ENCODE data around the gene PTPRG.

Gene PTPRG

DNA sequence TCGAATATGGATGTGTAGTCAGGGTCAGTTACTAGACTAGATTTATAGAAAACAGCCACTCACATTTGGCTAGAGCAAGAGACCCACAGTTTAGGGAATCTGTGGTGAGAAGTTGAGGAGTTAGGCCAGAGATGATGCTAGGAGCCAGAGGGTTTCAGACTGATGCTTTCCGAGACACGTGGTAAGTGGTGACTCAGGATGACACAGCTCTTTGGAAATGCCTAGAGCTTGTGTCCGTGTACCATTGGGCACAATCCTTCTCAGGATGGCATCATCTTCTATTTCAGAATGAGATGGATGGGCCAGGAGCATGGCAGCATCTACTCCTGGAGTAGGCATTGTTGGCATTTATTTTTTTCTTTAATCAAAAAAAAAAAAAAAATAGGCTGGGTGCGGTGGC lies 28.5 kb downstream of the PTPRG start:
- no peak for DNase-seq (ENCODE audit: low read depth in 2 of 2)

- DNase-seq (ENCODE audit: low read depth in 2 of 2) = no peak
These were observed 29.9 kb downstream of the PTPRG start for GRCh38 chr3:61591300-61591699.

GRCh38 chr3:61593446-61594029 lies 32.2 kb downstream of the PTPRG start:
- no peak for DNase-seq (ENCODE audit: low read depth in 2 of 2)

DNA sequence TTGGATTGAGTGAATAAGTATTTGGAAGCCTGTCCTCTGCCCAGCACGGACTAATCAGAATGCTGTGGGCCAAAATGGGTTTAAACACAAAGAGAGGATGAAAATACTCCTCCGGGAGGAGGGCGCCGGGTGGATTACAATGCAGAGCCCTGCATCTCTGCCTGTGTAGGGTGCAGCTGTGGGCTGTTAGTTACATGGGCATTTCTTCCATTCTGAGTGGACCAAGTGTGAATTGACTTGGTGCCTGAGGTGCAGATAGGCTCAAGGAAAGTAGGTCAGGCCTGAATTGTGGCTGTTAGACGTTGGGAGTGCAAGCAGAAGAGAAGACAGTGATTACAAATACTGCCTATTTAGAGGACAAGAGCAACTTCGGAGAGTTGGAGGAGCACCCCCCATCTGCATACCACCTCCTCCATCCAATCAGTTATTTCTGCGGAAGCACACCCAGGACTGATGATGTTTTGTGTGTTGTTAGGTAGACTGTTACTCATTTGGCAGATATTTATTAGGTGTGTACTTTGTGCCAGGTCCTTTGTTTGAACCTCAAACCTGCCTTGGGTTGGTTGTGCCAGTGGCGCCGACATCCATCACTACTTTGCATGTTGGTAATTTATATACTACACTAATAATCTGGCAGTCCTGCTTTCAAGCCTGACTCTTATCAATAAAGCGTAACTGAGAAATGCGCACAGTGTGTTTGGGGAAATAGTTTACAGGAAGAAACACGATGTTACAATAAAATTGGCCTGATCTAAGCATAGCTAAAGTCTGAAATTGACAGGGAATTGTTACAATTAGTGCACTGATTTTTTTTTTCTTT lies 33.0 kb downstream of the PTPRG start:
- DNase-seq (ENCODE audit: low read depth in 2 of 2) = no peak

DNA sequence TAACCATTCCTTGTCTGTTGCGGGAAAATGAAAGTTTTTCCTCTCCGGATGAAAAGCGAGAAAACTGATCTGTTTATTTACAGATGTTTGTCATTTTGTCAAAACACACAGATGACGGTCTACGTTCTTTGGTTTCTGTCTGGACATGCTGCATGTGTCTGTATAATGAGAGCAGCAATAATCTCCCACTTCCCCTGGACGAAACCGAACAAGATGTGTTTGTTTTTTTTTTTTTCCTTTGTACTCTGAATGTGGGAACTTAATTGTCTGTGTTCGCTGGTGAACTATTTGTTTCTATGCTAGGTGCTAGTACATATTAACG lies 33.6 kb downstream of the PTPRG start:
- no peak for DNase-seq (ENCODE audit: low read depth in 2 of 2)

DNA sequence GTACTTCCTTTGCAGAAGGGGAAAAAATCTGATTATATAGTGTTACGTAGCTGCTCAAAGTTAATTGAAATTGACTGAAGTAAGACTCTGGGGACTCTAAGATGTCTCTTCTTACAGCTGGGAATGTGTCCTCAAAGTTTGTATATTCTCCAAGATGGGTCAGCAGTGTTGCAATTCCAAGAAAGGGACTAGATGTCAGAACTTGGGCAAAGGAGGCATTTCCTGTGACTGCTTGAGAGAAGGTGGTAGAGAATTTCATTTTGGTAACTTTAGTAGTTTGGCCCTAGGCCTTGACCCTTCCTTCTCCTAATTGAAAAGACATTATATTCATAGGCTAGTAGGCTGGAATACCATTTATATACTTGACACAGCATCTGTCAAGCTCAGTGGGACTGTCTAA lies 33.9 kb downstream of the PTPRG start:
- DNase-seq (ENCODE audit: low read depth in 2 of 2) = no peak

DNA sequence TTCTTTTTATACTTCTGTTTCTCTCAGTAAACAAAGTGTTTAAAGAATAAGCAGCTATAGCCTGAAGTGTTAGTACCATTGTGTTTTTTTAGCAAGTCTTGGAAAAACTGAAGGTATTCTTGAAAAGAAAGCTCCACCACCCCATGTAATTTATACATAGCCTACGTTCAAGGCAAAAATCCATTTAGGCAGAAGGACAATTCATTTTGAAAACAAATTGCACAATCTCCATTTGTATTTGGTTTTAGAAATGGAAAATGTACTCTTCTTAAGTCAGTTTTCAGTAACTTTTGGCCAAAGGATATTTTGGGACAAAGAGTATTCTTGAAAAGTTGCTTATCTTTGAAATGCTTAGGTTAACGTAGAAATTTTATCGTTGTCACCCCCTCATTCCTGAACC lies 34.5 kb downstream of the PTPRG start:
- no peak for DNase-seq (ENCODE audit: low read depth in 2 of 2)

DNA sequence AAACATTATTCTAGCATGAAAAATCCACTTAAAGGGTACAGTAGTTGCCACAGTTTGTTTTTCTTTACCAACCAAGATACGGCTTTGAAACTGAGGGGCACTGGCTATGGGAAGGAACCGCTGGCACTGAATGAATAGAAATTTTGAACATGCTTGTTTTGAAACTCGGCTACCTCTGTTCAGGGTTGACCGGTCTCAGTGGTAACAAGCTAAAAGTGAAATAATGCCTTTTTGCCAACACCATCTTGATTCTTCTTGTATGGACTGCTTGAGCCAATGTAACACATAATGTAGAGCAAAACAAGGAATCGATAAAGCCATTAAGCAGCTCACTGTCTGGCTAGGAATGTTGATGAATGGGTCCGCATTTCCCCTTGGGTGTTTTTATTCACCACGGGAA lies 36.5 kb downstream of the PTPRG start:
- DNase-seq (ENCODE audit: low read depth in 2 of 2) = no peak

DNA sequence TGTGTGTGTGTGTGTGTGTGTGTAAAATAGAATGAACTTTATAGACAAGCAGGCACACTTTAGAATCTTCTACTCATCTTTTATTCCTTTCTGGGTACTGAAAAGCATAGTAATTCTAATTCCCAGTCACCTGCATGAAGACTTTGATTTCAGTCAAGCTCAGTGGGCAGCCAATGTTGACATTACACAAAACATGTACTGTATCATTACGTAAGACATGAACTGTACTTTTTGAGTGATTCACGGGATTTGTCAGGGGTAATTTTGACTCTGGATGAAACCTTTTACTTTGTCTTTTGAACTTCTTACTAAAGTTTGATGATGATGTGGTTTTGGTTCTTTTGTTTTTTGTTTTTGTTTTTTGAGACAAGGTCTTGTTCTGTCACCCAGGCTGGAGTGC lies 38.8 kb downstream of the PTPRG start:
- no peak for DNase-seq (ENCODE audit: low read depth in 2 of 2)

DNA sequence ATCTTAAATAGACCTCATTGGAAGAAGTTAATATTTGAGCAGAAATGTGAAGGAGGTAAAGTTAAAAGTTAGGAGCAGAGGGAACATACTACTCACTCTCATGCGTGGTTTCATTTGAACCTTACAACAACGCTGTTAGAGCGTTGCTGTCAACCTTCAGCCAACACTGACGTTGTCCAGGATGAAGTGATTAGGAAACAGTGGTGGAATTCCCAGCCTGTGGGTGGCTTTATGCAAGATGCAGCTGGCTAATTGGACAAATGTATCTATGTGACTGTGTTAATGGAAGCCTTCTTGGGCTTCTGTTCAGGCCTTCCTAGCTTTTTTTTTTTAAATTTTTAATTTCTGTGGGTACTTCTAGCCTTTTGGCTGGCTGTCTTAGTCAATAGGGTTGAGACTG lies 40.5 kb downstream of the PTPRG start:
- DNase-seq (ENCODE audit: low read depth in 2 of 2) = no peak

DNA sequence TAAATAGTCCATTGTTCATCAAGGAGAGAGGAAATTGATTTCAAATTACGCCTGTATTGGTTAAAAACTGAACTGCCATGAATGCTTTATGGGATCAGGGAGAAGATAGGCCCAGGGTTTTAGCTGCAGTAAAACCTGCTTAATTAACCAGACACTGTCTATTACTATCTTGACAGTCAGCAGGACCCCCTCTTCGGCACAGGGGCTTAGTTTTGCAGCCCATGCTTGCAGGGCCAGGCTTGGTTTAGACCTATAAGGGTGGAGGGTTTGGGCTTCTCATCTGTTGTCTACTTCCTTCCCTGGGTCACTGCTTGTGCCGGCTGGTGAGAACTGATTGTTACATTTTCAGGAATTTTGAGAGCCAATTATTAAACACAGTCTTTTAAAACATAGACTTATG lies 41.1 kb downstream of the PTPRG start:
- DNase-seq (ENCODE audit: low read depth in 2 of 2) = no peak

DNA sequence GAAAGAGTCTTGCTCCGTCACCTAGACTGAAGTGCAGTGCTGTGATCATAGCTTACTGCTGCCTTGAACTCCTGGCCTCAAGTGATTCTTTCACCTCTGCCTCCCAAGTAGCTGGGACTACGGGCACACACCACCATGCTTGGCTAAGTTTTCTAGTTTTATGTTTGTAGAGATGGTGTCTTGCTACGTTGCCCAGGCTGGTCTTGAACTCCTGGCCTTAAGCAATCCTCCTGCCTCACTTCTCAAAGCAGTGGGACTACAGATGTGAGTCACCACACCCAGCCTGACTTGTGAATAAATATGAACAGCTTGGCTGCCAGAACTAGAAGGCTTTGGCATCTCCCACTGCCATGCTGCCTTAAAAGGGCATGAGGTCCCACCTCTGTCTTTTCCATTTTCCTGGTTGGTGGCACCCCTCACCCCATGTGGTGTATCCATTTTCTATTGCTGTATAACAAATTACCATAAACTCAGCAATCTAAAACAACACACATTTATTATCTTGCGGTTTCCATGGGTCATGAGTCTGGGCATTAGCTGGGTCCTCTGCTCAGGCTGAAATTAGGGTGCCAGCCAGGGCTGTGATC lies 44.3 kb downstream of the PTPRG start:
- DNase-seq (ENCODE audit: low read depth in 2 of 2) = no peak

DNA sequence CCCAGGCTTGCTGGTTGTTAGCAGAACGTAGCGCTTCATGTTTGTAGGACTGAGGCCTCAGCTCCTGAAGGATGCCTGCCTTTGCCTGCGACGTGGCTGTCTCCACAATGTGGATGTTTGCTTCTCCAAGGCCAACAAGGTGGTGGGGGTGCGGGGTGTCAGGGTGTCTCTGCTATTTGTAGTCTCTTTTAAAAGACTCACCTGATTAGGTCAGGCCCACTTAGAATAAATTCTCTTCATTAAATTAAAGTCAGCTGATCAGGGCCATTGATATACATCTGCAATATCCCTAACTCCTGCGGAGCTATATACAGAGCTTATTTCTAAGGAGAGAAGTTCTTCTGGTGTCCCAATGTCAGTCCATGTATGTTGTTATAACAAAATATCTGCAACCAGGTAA lies 44.8 kb downstream of the PTPRG start:
- DNase-seq (ENCODE audit: low read depth in 2 of 2) = no peak

DNA sequence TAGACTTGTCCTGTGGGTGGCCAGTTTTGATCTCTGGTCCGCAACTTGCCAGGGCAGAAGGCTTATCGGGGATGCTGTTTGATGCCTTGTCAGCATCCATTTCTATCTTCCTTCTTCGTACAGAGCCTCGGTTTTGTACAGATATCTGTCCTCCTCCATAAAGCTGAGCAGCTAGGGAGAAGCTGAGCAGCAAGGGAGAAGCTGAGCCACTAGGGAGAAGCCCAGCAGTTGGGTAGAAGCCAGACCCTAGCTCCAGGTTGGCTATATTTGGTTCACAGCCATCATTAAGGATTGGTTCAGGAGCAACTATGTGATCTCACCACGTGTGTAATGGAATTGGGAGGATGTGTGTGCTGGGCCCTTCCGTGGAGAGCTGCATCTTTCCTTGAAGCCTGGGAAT lies 46.7 kb downstream of the PTPRG start:
- no peak for DNase-seq (ENCODE audit: low read depth in 2 of 2)

DNA sequence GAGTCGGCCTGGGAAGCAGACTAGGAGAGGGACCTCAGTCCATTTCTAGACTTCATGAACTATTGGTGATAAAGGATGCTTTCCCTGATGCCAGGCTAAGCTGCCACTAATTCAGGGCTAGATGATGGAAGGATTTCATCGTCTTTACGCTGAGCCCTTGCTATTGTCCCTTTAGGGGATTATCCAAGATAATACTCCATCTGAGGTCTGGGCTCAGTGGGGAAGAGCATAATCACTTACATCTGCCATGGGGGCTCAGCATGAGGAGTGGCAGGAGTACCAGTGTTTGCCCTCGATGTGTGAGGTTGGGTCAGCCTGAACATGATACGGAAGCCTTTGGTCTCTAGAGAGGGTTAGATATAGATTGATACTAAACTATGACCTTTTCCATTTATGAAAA lies 47.3 kb downstream of the PTPRG start:
- no peak for DNase-seq (ENCODE audit: low read depth in 2 of 2)

DNA sequence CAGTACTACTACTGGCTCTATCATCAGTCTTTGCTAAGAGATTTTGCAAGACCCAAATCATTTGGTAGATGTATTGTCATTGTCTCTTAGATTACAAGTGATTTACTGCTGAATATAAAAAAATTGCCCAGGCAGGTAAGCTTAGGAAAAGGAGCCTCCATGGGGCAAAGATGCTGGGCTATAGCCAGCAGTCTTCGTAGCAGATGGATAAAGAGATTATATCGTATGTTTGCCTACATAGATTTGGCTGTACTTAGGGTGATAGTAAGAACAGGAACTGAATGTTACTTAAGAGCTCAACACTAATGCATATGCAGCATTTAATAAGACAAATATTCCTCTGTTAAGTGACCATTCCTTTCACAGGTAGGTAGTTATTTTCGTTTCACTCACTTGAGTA lies 48.9 kb downstream of the PTPRG start:
- DNase-seq (ENCODE audit: low read depth in 2 of 2) = no peak

DNA sequence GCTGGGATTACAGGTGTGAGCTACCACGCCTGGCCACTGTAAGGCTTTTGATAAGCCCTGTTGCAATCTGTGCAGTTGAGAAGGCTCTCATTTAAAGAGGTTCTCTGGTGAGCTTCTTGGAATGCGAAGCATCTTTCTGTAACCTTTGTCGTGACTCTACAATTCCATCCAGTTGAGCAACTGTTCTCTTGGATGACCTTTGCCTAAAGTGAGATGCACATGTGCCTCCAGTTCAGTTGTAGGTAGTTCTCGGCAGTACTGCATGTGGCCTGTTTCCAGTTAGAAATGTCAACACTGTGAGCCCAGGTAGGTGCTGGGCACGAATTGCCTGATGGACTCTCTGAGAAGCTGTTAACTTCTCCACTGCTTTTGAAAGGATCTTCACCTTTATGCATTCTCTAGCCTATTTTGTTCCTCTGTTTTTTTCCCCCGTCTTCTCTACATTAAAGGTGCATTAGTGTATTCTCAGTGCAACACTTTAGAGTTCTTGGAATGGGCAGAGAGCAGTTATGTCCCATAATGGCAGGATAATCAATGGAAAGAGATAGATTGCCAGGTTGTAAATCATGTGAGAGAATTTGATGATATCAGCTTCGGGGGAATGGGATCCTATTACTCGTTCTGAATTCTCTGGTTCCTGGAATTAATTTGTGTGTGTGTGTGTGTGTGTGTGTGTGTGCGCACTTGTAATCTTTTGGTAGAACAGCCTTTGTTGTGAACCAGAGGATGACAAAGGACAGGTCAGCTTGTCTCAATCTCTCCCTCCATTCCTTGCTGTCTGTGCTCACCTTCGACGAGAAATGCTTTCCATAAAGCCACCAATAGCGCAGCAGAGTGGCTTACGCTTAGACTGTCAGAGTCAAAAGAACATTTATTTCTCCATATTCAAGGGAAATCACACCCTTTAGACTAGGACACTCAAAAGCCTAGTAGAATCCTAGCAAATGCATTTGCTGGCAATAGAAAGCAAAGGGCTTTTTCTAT lies 51.1 kb downstream of the PTPRG start:
- DNase-seq (ENCODE audit: low read depth in 2 of 2) = no peak

GRCh38 chr3:61613666-61614065 lies 52.3 kb downstream of the PTPRG start:
- DNase-seq (ENCODE audit: low read depth in 2 of 2) = no peak

GRCh38 chr3:61615643-61616042 lies 54.3 kb downstream of the PTPRG start:
- DNase-seq (ENCODE audit: low read depth in 2 of 2) = no peak

- no peak for DNase-seq (ENCODE audit: low read depth in 2 of 2)
These were observed 55.2 kb downstream of the PTPRG start for GRCh38 chr3:61616586-61616985.

- DNase-seq (ENCODE audit: low read depth in 2 of 2) = no peak
These were observed 55.7 kb downstream of the PTPRG start for GRCh38 chr3:61617041-61617440.

GRCh38 chr3:61617651-61618050 lies 56.3 kb downstream of the PTPRG start:
- DNase-seq (ENCODE audit: low read depth in 2 of 2) = no peak
